Heart left ventricle (tissue), 13 donors: ENCODE data around the gene PABPC3.

Source experiments
- POLR2A ChIP-seq, 2 donors: fragments of 450-650 bp; IDR thresholded peaks; one replicate each; pipeline ENCODE4 v1.6.1; 2017; ENCODE audit warnings: antibody characterized with exemption in 2 of 2, mild to moderate bottlenecking in 2 of 2, moderate library complexity in 2 of 2
- TF ChIP-seq, protein P1 (sequence below), 12 donors: fragments of 200-600 bp; sonication (generic) in 4 of 12; IDR thresholded peaks; one replicate each; pipeline versions ENCODE4 v1.5.0 to v1.8.0; 2018 to 2022; ENCODE audit warnings: antibody characterized with exemption in 12 of 12, mild to moderate bottlenecking in 5 of 12
- donor health status: ischemic (EF 13 %, LVEDD 7.1; RV severe dilation, severe dysfunction).
- donor health status: DM: no; HTN: yes; CAD: no.
- donor health status: DM: no; HTN: no; CAD: no.
- donor health status: ischemic (EF 25% LVEDD 6.9; RV normal size, moderate dysfunction).
- donor health status: ischemic (EF 25% LVEDD 5.7; RV mildly dilated, moderate dysfunction).
- donor health status: ischemic (EF 35%, LVEDD 5.7; RV mildly dilated, moderate dysfunction).
- donor health status: nonischemic (EF 11% LVEDD 7.7; RV severe dilation, severe dysfunction).
- donor health status: DM: yes; HTN: yes; CAD: no.
- donor health status: PGD.
- donor health status: ischemic (EF 29% LVEDD 5.4; RV normal size, mild dysfunction).
- donor health status: nonischemic (EF 23%, LVEDD 6.1; RV moderate dilation, normal function).

DNA sequence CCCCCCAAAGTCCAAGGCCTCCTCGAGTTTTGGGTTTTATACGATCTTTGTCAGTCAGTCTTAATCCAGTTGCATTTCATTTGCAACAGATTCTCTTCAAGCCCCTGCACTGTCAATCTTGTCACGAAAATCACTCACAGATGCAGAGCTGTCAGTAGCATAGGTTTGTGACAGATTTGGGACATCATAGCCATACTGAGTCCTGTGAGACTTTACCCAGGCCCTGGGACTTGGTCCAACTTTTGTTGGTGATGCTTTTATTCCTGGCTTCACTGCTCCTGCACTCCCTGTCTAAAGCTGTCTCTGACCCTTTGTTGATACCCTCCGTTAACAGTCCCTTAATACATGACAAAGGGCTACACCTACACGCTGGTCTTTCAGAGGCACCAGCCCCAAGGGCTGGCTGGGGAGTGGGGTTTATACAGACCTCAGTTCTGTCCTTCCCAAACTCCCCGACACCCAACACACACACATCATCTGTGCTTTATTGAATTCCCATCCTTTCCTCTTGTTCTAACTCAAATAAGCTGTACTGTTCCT lies 36.0 kb downstream of the PABPC3 start:
- TF ChIP-seq, protein P1, sequence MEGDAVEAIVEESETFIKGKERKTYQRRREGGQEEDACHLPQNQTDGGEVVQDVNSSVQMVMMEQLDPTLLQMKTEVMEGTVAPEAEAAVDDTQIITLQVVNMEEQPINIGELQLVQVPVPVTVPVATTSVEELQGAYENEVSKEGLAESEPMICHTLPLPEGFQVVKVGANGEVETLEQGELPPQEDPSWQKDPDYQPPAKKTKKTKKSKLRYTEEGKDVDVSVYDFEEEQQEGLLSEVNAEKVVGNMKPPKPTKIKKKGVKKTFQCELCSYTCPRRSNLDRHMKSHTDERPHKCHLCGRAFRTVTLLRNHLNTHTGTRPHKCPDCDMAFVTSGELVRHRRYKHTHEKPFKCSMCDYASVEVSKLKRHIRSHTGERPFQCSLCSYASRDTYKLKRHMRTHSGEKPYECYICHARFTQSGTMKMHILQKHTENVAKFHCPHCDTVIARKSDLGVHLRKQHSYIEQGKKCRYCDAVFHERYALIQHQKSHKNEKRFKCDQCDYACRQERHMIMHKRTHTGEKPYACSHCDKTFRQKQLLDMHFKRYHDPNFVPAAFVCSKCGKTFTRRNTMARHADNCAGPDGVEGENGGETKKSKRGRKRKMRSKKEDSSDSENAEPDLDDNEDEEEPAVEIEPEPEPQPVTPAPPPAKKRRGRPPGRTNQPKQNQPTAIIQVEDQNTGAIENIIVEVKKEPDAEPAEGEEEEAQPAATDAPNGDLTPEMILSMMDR (IDR thresholded peaks at IDR 0.05), result no peak
- no peak for TF ChIP-seq POLR2A (IDR thresholded peaks at IDR 0.05)
